Esophagus muscularis mucosa (tissue), 3 donors: ENCODE data around the gene USP48.

ENCODE experiments used
- CTCF ChIP-seq, 3 experiments: fragments of 200-600 bp in 2 of 3; fragments of 450-650 bp in 1 of 3; sonication (generic) in 2 of 3; IDR thresholded peaks; one replicate each; pipeline ENCODE4 v1.5.1; 2017 to 2019; ENCODE audit warnings: antibody characterized with exemption in 3 of 3, mild to moderate bottlenecking in 2 of 3, moderate library complexity in 1 of 3
- POLR2A ChIP-seq: fragments of 450-650 bp; IDR thresholded peaks from one replicate; pipeline ENCODE4 v1.6.1; 2017; ENCODE audit warnings: antibody characterized with exemption, moderate library complexity, mild to moderate bottlenecking, low read depth
- POLR2AphosphoS5 ChIP-seq, 2 donors: sonication (generic); formaldehyde crosslinking; IDR thresholded peaks; one replicate each; pipeline ENCODE4 v1.6.1; 2017; ENCODE audit warnings: antibody characterized with exemption in 2 of 2

GRCh38 chr1:21629971-21630370, 153.0 kb downstream of the USP48 start:
- no peak for TF ChIP-seq CTCF (IDR thresholded peaks at IDR 0.05)
- TF ChIP-seq POLR2AphosphoS5 (IDR thresholded peaks at IDR 0.05), result no peak
- TF ChIP-seq POLR2A, result no peak
